GM12878 (cell line): ENCODE results near the gene LAMB1. TPM values are rescaled to one million over a fixed set of nuclear protein-coding genes. Genes with fewer than 3 reads are reported as not detected.

Source experiments
- ATAC-seq: fragments of 200-7000 bp; cut with Tn5 transposase; 3 replicates; pipeline ENCODE4 v1.9.1; 2020; ENCODE audit warnings: mild to moderate bottlenecking, moderate library complexity
- BruUV-seq: library from RNA; stranded (reverse); fragments of 400-500 nt; replicated peaks from 2 replicates; lab custom pipeline; 2021; lab: Mats Ljungman, UMichigan
- CTCF ChIA-PET: fragments of 300-600 bp; sonication (Branson Sonifier 250); formaldehyde crosslinking; extraction: SDS; loops from one replicate; lab custom pipeline; 2021; ENCODE audit warnings: inconsistent platforms; lab: Yijun Ruan, JAX
- POLR2A ChIA-PET: fragments of 350-600 bp; formaldehyde crosslinking; extraction: SDS; loops from one replicate; lab custom pipeline; 2021; ENCODE audit warnings: inconsistent platforms; lab: Charles Lee
- RAD21 ChIA-PET: fragments of 300-600 bp; sonication (Branson Sonifier 250); formaldehyde crosslinking; loops from one replicate; lab custom pipeline; 2023; ENCODE audit warnings: antibody characterized with exemption; ENCODE audit not compliant: unreplicated experiment; lab: Charles Lee
- SMC1A ChIA-PET: fragments of 300-600 bp; sonication (Branson Sonifier 250); formaldehyde crosslinking; loops from one replicate; lab custom pipeline; 2023; ENCODE audit not compliant: unreplicated experiment, uncharacterized antibody; lab: Charles Lee
- DNase-seq: peaks from one replicate; pipeline ENCODE4 v3.0.0-alpha.2; 2011; ENCODE audit warnings: low read depth, low spot score
- FAIRE-seq: peaks from 3 replicates; lab custom pipeline; 2011; peaks lifted over from hg19 to GRCh38; lab: Jason Lieb, UNC
- H2AFZ ChIP-seq: 2 replicates; pipeline ENCODE4 v1.6.0; 2011; ENCODE audit warnings: low read depth, low read length, control low read depth; ENCODE audit not compliant: control insufficient read depth
- H3K27ac ChIP-seq: 2 replicates; pipeline ENCODE4 v1.5.1; 2011; ENCODE audit warnings: control low read depth; ENCODE audit not compliant: control insufficient read depth, insufficient read depth
- H3K27me3 ChIP-seq, 2 experiments: replicated peaks in 1 of 2; 2 replicates each; pipeline versions ENCODE4 v1.6.0 to v1.6.1; 2011; ENCODE audit warnings: low read length in 1 of 2; ENCODE audit not compliant: control insufficient read depth in 2 of 2, insufficient read depth in 2 of 2
- H3K36me3 ChIP-seq, 2 experiments: 2 replicates each; pipeline ENCODE4 v1.5.1; 2011; ENCODE audit warnings: low read length in 1 of 2; ENCODE audit not compliant: control insufficient read depth in 2 of 2, insufficient read depth in 2 of 2
- H3K4me1 ChIP-seq: 2 replicates; pipeline ENCODE4 v1.6.1; 2011; ENCODE audit warnings: mild to moderate bottlenecking, low read length, moderate library complexity, mixed read lengths; ENCODE audit not compliant: control insufficient read depth, insufficient read depth
- H3K4me2 ChIP-seq: 2 replicates; pipeline ENCODE4 v1.6.0; 2011; ENCODE audit warnings: control low read depth; ENCODE audit not compliant: control insufficient read depth, insufficient read depth
- H3K4me3 ChIP-seq: fragments of 200-600 bp; sonication (generic); 2 replicates; pipeline ENCODE4 v1.5.1; 2016
- H3K79me2 ChIP-seq: 2 replicates; pipeline ENCODE4 v1.6.0; 2011; ENCODE audit warnings: low read length; ENCODE audit not compliant: control insufficient read depth, insufficient read depth
- H3K9ac ChIP-seq: 2 replicates; pipeline ENCODE4 v1.8.0; 2011; ENCODE audit warnings: low read length, control low read depth, mixed read lengths; ENCODE audit not compliant: control insufficient read depth, insufficient read depth
- H3K9me3 ChIP-seq: replicated peaks from 3 replicates; pipeline ENCODE4 v1.5.1; 2011; ENCODE audit warnings: mild to moderate bottlenecking, low read length; ENCODE audit not compliant: control insufficient read depth, insufficient read depth
- H4K20me1 ChIP-seq: 2 replicates; pipeline ENCODE4 v1.6.0; 2011; ENCODE audit not compliant: control insufficient read depth, insufficient read depth
- CHD4 ChIP-seq: fragments of 200-600 bp; sonication (generic); IDR thresholded peaks from 2 replicates; pipeline ENCODE4 v1.6.1; 2016; ENCODE audit warnings: mild to moderate bottlenecking
- CREB1 ChIP-seq: IDR thresholded peaks from 2 replicates; pipeline ENCODE4 v1.6.1; 2012; ENCODE audit warnings: low read depth, mild to moderate bottlenecking, inconsistent platforms
- FOXM1 ChIP-seq: IDR thresholded peaks from 2 replicates; pipeline ENCODE4 v1.6.1; 2012; ENCODE audit warnings: low read depth, mild to moderate bottlenecking, inconsistent platforms, low read length, moderate library complexity
- JUND ChIP-seq: IDR thresholded peaks from 2 replicates; pipeline ENCODE4 v1.6.1; 2012; ENCODE audit warnings: low read depth, mild to moderate bottlenecking, low read length, improper control_type of control experiment, moderate library complexity
- PAX5 ChIP-seq: IDR thresholded peaks from 2 replicates; pipeline ENCODE4 v1.6.1; 2011; ENCODE audit warnings: low read depth, low read length, borderline replicate concordance
- RELA ChIP-seq: fragments of 450-650 bp; IDR thresholded peaks from 2 replicates; pipeline ENCODE4 v1.8.0; 2014; ENCODE audit warnings: borderline replicate concordance; ENCODE audit not compliant: partially characterized antibody
- SIN3A ChIP-seq: IDR thresholded peaks from 2 replicates; pipeline ENCODE4 v1.6.1; 2012; ENCODE audit warnings: low read depth, low read length, improper control_type of control experiment
- SUZ12 ChIP-seq: fragments of 200-600 bp; sonication (generic); IDR thresholded peaks from one replicate; pipeline ENCODE4 v1.6.1; 2018; ENCODE audit warnings: antibody characterized with exemption, mild to moderate bottlenecking; ENCODE audit not compliant: unreplicated experiment
- ZNF687 ChIP-seq: fragments of 450-650 bp; IDR thresholded peaks from 2 replicates; pipeline ENCODE4 v1.6.1; 2017; ENCODE audit warnings: mild to moderate bottlenecking, moderate library complexity
- ZSCAN29 ChIP-seq: fragments of 450-650 bp; IDR thresholded peaks from 2 replicates; pipeline ENCODE4 v1.6.1; 2017; ENCODE audit warnings: mild to moderate bottlenecking, moderate library complexity
- WGBS: methylation state at CpG from one replicate; pipeline ENCODE4 v1.1.6; 2016; ENCODE audit warnings: low lambda C conversion rate; ENCODE audit not compliant: insufficient replicate concordance, insufficient coverage; ENCODE audit errors: missing lambda C conversion rate; 5-methylcytosine and 5-hydroxymethylcytosine counted together
- in situ Hi-C: fragments of 300-500 bp; cut with MboI; formaldehyde crosslinking; loops from 9 replicates; pipeline ENCODE4 v1.14.3; 2018; ENCODE audit warnings: mixed read lengths
- intact Hi-C: fragments of 100-400 bp; cut with micrococcal nuclease; formaldehyde crosslinking; loops from one replicate; pipeline ENCODE4 v1.14.2; 2022; ENCODE audit not compliant: unreplicated experiment
- polyA plus RNA-seq, 11 experiments: library from polyadenylated mRNA; depleted of rRNA in 4 of 11; unstranded in 6 of 11; stranded (reverse) in 5 of 11; fragments of >200 nt; fragmentation: Nextera tagmentation in 4 of 11; fragmentation: Illumina TruSeq in 1 of 11; extraction: Ambion mirVana in 4 of 11; extraction: Trizol in 1 of 11; gene quantifications; 1 replicate in 1 of 11; 2 replicates in 10 of 11; pipeline versions ENCODE4 v1.2.1 to v1.2.3, GENCODE V29; 2011 to 2016; ENCODE audit warnings: inconsistent platforms in 2 of 11, missing spikeins in 2 of 11, low read depth in 1 of 11
- total RNA-seq, 4 experiments: library from RNA; depleted of rRNA in 3 of 4; stranded (reverse); fragments of >200 nt in 3 of 4; fragmentation: Illumina TruSeq in 1 of 4; extraction: Trizol in 1 of 4; gene quantifications; 2 replicates each; pipeline versions ENCODE4 v1.2.1 to v1.2.3, GENCODE V29; 2013 to 2021

LAMB1 gene
- total and polyA plus RNA-seq, 10 of the 15 experiments (the other 5 are each of a cell fraction or from before 2014, with no cell fraction given) = 0.05 to 2.2 (median 1.2) TPM; not detected in 4

- in situ Hi-C loops = no loop called here
- SMC1A ChIA-PET = no interaction called here
Observed at GRCh38 chr7:108000875-108001763, 1.8 kb downstream of the LAMB1 start.

GRCh38 chr7:107999779-108000560 lies 3.0 kb downstream of the LAMB1 start:
- ChIA-PET CTCF (interaction anchor here (0.7 kb wide), 1 partner anchor 39 kb away, joined by 4 read pairs; no protein-coding TSS in a partner anchor), SMC1A (interaction anchor here (1.0 to 1.7 kb wide), 3 partner anchors 14 to 146 kb away, joined by 4 to 6 read pairs (median 5); no protein-coding TSS in a partner anchor), RAD21 (interaction anchor here (0.7 kb wide), 1 partner anchor 496 kb away, joined by 3 read pairs; no protein-coding TSS in a partner anchor), POLR2A (interaction anchor here (0.7 kb wide), 1 partner anchor 16 kb away, joined by 3 read pairs; no protein-coding TSS in a partner anchor)
- H3K4me2 ChIP-seq = no peak overlapping the region
- intact Hi-C loops = no loop called here
- DNase-seq (no peak), ATAC-seq (no peak), FAIRE-seq (no peak)
- H2AFZ ChIP-seq = no peak overlapping the region
- no peak overlapping the region for H3K4me3 ChIP-seq
- no peak overlapping the region for H3K9ac ChIP-seq
- no peaks in the 10 kb centered on the region for H3K9me3 ChIP-seq
- no peaks in the 10 kb centered on the region for H3K79me2 ChIP-seq
- BruUV-seq = no TSS peak
- in situ Hi-C loops = no loop called here
- H3K4me1 ChIP-seq = no peaks in the 10 kb centered on the region
- no peak overlapping the region for H3K27ac ChIP-seq
- H3K27me3 ChIP-seq = peaks cover 14 to 22% of the 10 kb centered on the region in 2 experiments
- H4K20me1 ChIP-seq = no peaks in the 10 kb centered on the region; the same call in 1 of the 2 replicates
- 27% methylated on average over 4 of the region's 4 CpGs for WGBS
- no peaks in the 10 kb centered on the region for H3K36me3 ChIP-seq
- no peak for TF ChIP-seq ZNF687
- TF ChIP-seq PAX5 = no peak
- TF ChIP-seq FOXM1 = no peak

More at GRCh38 chr7:108000875-108001763, 1.8 kb downstream of the LAMB1 start:
- Histone ChIP-seq H3K9me3 (no peaks in the 10 kb centered on the region), H4K20me1 (no peaks in the 10 kb centered on the region; the same call in 1 of the 2 replicates), H3K4me1 (no peaks in the 10 kb centered on the region), H3K79me2 (no peaks in the 10 kb centered on the region), H3K27me3 (peaks cover 14 to 22% of the 10 kb centered on the region in 2 experiments), H3K4me2 (no peak overlapping the region), H3K27ac (no peak overlapping the region), H3K9ac (no peak overlapping the region), H2AFZ (no peak overlapping the region), H3K4me3 (no peak overlapping the region), H3K36me3 (no peaks in the 10 kb centered on the region)
- ChIA-PET RAD21 (no interaction called here), CTCF (no interaction called here), POLR2A (no interaction called here)
- ATAC-seq (no peak), DNase-seq (no peak), FAIRE-seq (no peak)
- intact Hi-C loops = no loop called here
- TF ChIP-seq RELA (no peak), JUND (no peak), CREB1 (no peak), SUZ12 (no peak), CHD4 (no peak), SIN3A (no peak), ZSCAN29 (no peak)
- WGBS = 40% methylated on average over 37 of the region's 37 CpGs
- BruUV-seq = no TSS peak
